Measurements from ENCODE around the gene PRXL2A.

PRXL2A gene

DNA sequence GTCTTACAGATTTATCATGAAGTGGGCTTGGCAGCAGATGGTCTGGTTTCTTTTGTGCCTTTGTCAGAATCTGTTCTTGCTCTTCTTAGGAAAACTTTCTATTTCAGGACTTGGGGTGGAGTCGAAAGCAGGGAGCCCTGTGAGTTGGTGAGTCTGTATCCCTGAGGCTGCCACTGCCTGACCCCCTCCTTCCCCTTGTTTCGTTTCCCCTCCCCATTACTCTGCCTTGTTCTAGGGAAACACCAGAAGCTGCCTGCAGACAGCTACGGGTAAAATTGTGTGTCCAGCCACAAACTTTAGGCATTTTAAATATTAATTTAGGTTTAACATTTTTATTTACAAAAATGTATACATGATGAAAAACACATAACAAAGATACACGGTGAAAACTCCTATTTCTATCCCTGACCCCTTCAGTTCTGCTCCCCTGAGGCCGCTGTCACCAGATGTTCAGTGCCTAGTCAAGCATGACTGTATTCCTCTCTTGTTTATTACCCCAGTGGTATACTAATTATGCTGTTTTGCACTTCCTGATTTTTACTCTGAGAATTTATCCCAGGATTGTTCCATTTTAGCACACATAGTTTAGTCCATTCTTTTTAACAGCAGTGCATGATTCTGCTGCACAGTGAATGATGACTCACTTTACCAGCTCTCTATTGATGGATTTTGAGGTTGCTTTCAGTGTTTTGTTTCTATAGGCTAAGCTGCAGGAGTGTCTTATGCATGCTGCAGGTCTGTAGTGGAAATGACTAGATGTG, 54.8 kb downstream of the PRXL2A start:
- Histone ChIP-seq H3K4me1 (ENCODE audit: control insufficient read depth, insufficient read depth, low read length) (peaks cover 6% of the 10 kb centered on the region), H3K4me3 (ENCODE audit: low read depth, low read length) (no peak overlapping the region), H3K9me3 (ENCODE audit: control insufficient read depth, insufficient read depth, low read depth, low read length) (no peaks in the 10 kb centered on the region), H3K27ac (ENCODE audit: extremely low read depth, low read depth, low read length) (no peak overlapping the region), H3K36me3 (ENCODE audit: control insufficient read depth in 2 of 2, insufficient read depth in 1 of 2, low read length in 2 of 2) (no peaks in the 10 kb centered on the region)
- CTCF ChIA-PET = interaction anchor here (1.8 to 2.7 kb wide), 2 partner anchors 18 to 42 kb away, joined by 6 to 15 read pairs; no protein-coding TSS in a partner anchor
- POLR2A ChIA-PET = no interaction called here
- TF ChIP-seq PRDM10 (tag by site-specific recombination; IDR thresholded peaks at IDR 0.05) (peak; percentile 92), ZNF335 (tag by site-specific recombination; conservative IDR thresholded peaks at IDR 0.05) (peak; percentile 37; the same call in 1 of the 2 replicates), ZNF514 (tag by site-specific recombination; IDR thresholded peaks at IDR 0.05) (no peak), ZBTB44 (tag by site-specific recombination; IDR thresholded peaks at IDR 0.05) (peak; percentile 25; the same call in 1 of the 2 replicates), ZNF146 (tag by site-specific recombination; IDR thresholded peaks at IDR 0.05) (peak; percentile 69), MYNN (tag by site-specific recombination; IDR thresholded peaks at IDR 0.05; ENCODE audit: borderline replicate concordance) (no peak)
- TF ChIP-seq, protein P1, sequence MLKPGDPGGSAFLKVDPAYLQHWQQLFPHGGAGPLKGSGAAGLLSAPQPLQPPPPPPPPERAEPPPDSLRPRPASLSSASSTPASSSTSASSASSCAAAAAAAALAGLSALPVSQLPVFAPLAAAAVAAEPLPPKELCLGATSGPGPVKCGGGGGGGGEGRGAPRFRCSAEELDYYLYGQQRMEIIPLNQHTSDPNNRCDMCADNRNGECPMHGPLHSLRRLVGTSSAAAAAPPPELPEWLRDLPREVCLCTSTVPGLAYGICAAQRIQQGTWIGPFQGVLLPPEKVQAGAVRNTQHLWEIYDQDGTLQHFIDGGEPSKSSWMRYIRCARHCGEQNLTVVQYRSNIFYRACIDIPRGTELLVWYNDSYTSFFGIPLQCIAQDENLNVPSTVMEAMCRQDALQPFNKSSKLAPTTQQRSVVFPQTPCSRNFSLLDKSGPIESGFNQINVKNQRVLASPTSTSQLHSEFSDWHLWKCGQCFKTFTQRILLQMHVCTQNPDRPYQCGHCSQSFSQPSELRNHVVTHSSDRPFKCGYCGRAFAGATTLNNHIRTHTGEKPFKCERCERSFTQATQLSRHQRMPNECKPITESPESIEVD (tag by site-specific recombination; IDR thresholded peaks at IDR 0.05) = peak; percentile 64

DNA sequence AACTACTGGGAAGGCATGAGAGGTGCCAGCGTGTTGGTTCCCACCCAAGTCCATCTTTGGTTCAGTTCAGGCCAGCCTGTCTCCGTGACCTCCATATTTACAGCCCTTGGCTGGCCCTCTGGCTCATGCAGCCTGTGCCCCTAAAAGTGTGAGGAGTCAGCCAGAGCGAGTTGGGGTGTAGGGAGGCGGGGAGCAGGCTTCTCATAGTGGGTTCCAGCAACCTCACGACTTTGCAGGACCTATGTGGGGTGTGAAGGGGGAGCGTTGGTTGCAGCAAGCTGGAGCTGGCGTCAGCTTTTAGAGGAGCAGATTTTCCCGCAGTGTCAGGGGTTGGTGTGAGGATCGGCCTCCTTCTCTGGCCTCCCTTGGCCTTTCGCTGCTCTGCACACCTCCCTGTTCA, 55.5 kb downstream of the PRXL2A start:
- Histone ChIP-seq H3K36me3 (ENCODE audit: control insufficient read depth in 2 of 2, insufficient read depth in 1 of 2, low read length in 2 of 2) (no peaks in the 10 kb centered on the region; a peak in 1 of 3 replicates), H3K4me1 (ENCODE audit: control insufficient read depth, insufficient read depth, low read length) (peaks cover 9% of the 10 kb centered on the region), H3K9me3 (ENCODE audit: control insufficient read depth, insufficient read depth, low read depth, low read length) (no peaks in the 10 kb centered on the region), H3K4me3 (ENCODE audit: low read depth, low read length) (no peak overlapping the region), H3K27ac (ENCODE audit: extremely low read depth, low read depth, low read length) (no peak overlapping the region)
- POLR2A ChIA-PET = no interaction called here
- TF ChIP-seq ZNF792 (tag by site-specific recombination; IDR thresholded peaks at IDR 0.05) = no peak
- TF ChIP-seq, protein P2, sequence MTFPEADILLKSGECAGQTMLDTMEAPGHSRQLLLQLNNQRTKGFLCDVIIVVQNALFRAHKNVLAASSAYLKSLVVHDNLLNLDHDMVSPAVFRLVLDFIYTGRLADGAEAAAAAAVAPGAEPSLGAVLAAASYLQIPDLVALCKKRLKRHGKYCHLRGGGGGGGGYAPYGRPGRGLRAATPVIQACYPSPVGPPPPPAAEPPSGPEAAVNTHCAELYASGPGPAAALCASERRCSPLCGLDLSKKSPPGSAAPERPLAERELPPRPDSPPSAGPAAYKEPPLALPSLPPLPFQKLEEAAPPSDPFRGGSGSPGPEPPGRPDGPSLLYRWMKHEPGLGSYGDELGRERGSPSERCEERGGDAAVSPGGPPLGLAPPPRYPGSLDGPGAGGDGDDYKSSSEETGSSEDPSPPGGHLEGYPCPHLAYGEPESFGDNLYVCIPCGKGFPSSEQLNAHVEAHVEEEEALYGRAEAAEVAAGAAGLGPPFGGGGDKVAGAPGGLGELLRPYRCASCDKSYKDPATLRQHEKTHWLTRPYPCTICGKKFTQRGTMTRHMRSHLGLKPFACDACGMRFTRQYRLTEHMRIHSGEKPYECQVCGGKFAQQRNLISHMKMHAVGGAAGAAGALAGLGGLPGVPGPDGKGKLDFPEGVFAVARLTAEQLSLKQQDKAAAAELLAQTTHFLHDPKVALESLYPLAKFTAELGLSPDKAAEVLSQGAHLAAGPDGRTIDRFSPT (tag by site-specific recombination; IDR thresholded peaks at IDR 0.05) = no peak
- no peak for TF ChIP-seq ZNF660 (tag by site-specific recombination; IDR thresholded peaks at IDR 0.05)
- no peak for TF ChIP-seq OVOL3 (tag by site-specific recombination; IDR thresholded peaks at IDR 0.05)
- TF ChIP-seq SP7 (tag by site-specific recombination; IDR thresholded peaks at IDR 0.05) = no peak
- TF ChIP-seq ZNF76 (tag by site-specific recombination; IDR thresholded peaks at IDR 0.05; ENCODE audit: borderline replicate concordance, low read depth) = no peak
- no peak for TF ChIP-seq ZNF571 (tag by site-specific recombination; IDR thresholded peaks at IDR 0.05)
- no peak for TF ChIP-seq ZNF211 (tag by site-specific recombination; IDR thresholded peaks at IDR 0.05; ENCODE audit: low read depth)
- TF ChIP-seq ZNF394 (tag by site-specific recombination; IDR thresholded peaks at IDR 0.05; ENCODE audit: borderline replicate concordance) = no peak
- CTCF ChIA-PET = interaction anchor here (1.8 to 2.7 kb wide), 2 partner anchors 19 to 41 kb away, joined by 6 to 15 read pairs; no protein-coding TSS in a partner anchor
